Thymus (tissue), 11 donors: ENCODE data around the gene ARSK. TPM values are rescaled to one million over a fixed set of nuclear protein-coding genes. Genes with fewer than 3 reads are reported as not detected.
A peak's percentile ranks its signal among the peaks of the same experiment; 100 is the strongest.
"Not testable (repeated sequence)": the region's sequence is repeated elsewhere in the genome, so short reads cannot be mapped to it uniquely, and the experiment has no call there.

ENCODE experiments used
- DNase-seq, 9 donors: peaks; one replicate each; pipeline ENCODE4 v3.0.0-alpha.2; 2013; ENCODE audit warnings: low spot score in 9 of 9, low read depth in 6 of 9, missing footprints in 1 of 9
- H3K27ac ChIP-seq, 2 donors: one replicate each; pipeline ENCODE4 v1.5.1; 2013; ENCODE audit warnings: control low read depth in 1 of 2, low read depth in 1 of 2, low read length in 1 of 2, mild to moderate bottlenecking in 1 of 2, moderate library complexity in 1 of 2
- H3K27me3 ChIP-seq, 2 donors: one replicate each; pipeline ENCODE4 v1.5.1; 2013; ENCODE audit warnings: low read length in 1 of 2; ENCODE audit not compliant: control insufficient read depth in 2 of 2, insufficient read depth in 1 of 2
- H3K36me3 ChIP-seq, 2 donors: one replicate each; pipeline ENCODE4 v1.5.1; 2013; ENCODE audit warnings: low read length in 1 of 2, mild to moderate bottlenecking in 1 of 2, moderate library complexity in 1 of 2; ENCODE audit not compliant: control insufficient read depth in 2 of 2, insufficient read depth in 2 of 2
- H3K4me1 ChIP-seq, 2 donors: one replicate each; pipeline ENCODE4 v1.5.1; 2013; ENCODE audit warnings: low read length in 2 of 2; ENCODE audit not compliant: control insufficient read depth in 2 of 2, insufficient read depth in 2 of 2
- H3K4me3 ChIP-seq, 2 donors: one replicate each; pipeline ENCODE4 v1.5.1; 2013; ENCODE audit warnings: low read length in 2 of 2, control low read depth in 1 of 2, mild to moderate bottlenecking in 1 of 2
- H3K9me3 ChIP-seq, 2 donors: one replicate each; pipeline ENCODE4 v1.5.1; 2013; ENCODE audit warnings: low read length in 1 of 2, mild to moderate bottlenecking in 1 of 2; ENCODE audit not compliant: control insufficient read depth in 2 of 2, insufficient read depth in 1 of 2
- WGBS: extraction: QIAGEN DNeasy Blood & Tissue Kit; methylation state at CpG from one replicate; pipeline ENCODE4 v1.1.7; 2013; 5-methylcytosine and 5-hydroxymethylcytosine counted together
- polyA plus RNA-seq: library from polyadenylated mRNA; stranded (reverse); fragments of 200-250 nt; gene quantifications from one replicate; pipeline ENCODE4 v1.2.3, GENCODE V29; 2013
- total RNA-seq: library from RNA; stranded (reverse); fragments of 120-200 nt; gene quantifications from one replicate; pipeline ENCODE4 v1.2.4, GENCODE V29; 2013
- donor health status: healthy.

ARSK gene
- total and polyA plus RNA-seq, 2 donors = 4.6 to 5.3 TPM

- whole genome bisulfite sequencing = 97% methylated on average over 2 of the region's 2 CpGs
- H3K9me3 ChIP-seq = no peaks in the 10 kb centered on the region
- H3K4me3 ChIP-seq = no peak overlapping the region
- no peaks in the 10 kb centered on the region for H3K27me3 ChIP-seq
- no peak for DNase-seq
- H3K27ac ChIP-seq = no peak overlapping the region
- peaks cover 0 to 2% of the 10 kb centered on the region in 2 donors for H3K4me1 ChIP-seq
- H3K36me3 ChIP-seq = no peaks in the 10 kb centered on the region
These were observed 76.5 kb downstream of the ARSK start for GRCh38 chr5:95631255-95631958.

GRCh38 chr5:95631991-95632675 lies 77.2 kb downstream of the ARSK start:
- Histone ChIP-seq H3K36me3 (no peaks in the 10 kb centered on the region), H3K4me1 (peaks cover 0 to 2% of the 10 kb centered on the region in 2 donors), H3K4me3 (no peak overlapping the region), H3K9me3 (no peaks in the 10 kb centered on the region), H3K27ac (no peak overlapping the region), H3K27me3 (no peaks in the 10 kb centered on the region)
- DNase-seq = peak in 2 of 9 donors; percentile 47 to 65
- WGBS = 77% methylated on average over 4 of the region's 4 CpGs

GRCh38 chr5:95632942-95633341 lies 78.0 kb downstream of the ARSK start:
- WGBS = 96% methylated on average over 2 of the region's 2 CpGs
- not testable (repeated sequence) for H3K4me3 ChIP-seq, H3K27me3 ChIP-seq, H3K27ac ChIP-seq, H3K9me3 ChIP-seq, DNase-seq, H3K4me1 ChIP-seq, H3K36me3 ChIP-seq

- no peaks in the 10 kb centered on the region for H3K27me3 ChIP-seq
- 96% methylated on average over 3 of the region's 3 CpGs for WGBS
- H3K36me3 ChIP-seq = no peaks in the 10 kb centered on the region
- no peaks in the 10 kb centered on the region for H3K9me3 ChIP-seq
- H3K4me3 ChIP-seq = no peak overlapping the region
- peaks cover 0 to 2% of the 10 kb centered on the region in 2 donors for H3K4me1 ChIP-seq
- DNase-seq = no peak
- H3K27ac ChIP-seq = no peak overlapping the region
These were observed 78.8 kb downstream of the ARSK start for GRCh38 chr5:95633671-95634070.

- Histone ChIP-seq H3K9me3 (no peaks in the 10 kb centered on the region), H3K27me3 (no peaks in the 10 kb centered on the region), H3K36me3 (no peaks in the 10 kb centered on the region), H3K27ac (no peak overlapping the region), H3K4me3 (no peak overlapping the region), H3K4me1 (peaks cover 0 to 2% of the 10 kb centered on the region in 2 donors)
- no peak for DNase-seq
- WGBS = 94% methylated on average over 3 of the region's 3 CpGs
These were observed 79.2 kb downstream of the ARSK start for GRCh38 chr5:95634081-95634480.

- H3K27ac ChIP-seq = no peak overlapping the region
- no peaks in the 10 kb centered on the region for H3K27me3 ChIP-seq
- no peaks in the 10 kb centered on the region for H3K36me3 ChIP-seq
- 72% methylated on average over 3 of the region's 3 CpGs for WGBS
- H3K4me1 ChIP-seq = no peaks in the 10 kb centered on the region
- DNase-seq = no peak
- no peak overlapping the region for H3K4me3 ChIP-seq
- H3K9me3 ChIP-seq = no peaks in the 10 kb centered on the region
These were observed 83.7 kb downstream of the ARSK start for GRCh38 chr5:95638632-95639031.

GRCh38 chr5:95641741-95642220 lies 86.9 kb downstream of the ARSK start:
- Histone ChIP-seq H3K27me3 (no peaks in the 10 kb centered on the region), H3K36me3 (no peaks in the 10 kb centered on the region), H3K4me1 (peaks cover 3 to 11% of the 10 kb centered on the region in 2 donors), H3K27ac (no peak overlapping the region), H3K9me3 (peaks cover 0 to 3% of the 10 kb centered on the region in 2 donors), H3K4me3 (no peak overlapping the region)
- WGBS = 96% methylated on average over 5 of the region's 5 CpGs
- no peak for DNase-seq

GRCh38 chr5:95643152-95643551 lies 88.3 kb downstream of the ARSK start:
- no peak overlapping the region for H3K27ac ChIP-seq
- no peaks in the 10 kb centered on the region for H3K36me3 ChIP-seq
- no peaks in the 10 kb centered on the region for H3K27me3 ChIP-seq
- DNase-seq = no peak
- peaks cover 0 to 3% of the 10 kb centered on the region in 2 donors for H3K9me3 ChIP-seq
- WGBS = 97% methylated on average over 7 of the region's 7 CpGs
- no peak overlapping the region for H3K4me3 ChIP-seq
- H3K4me1 ChIP-seq = peaks cover 6 to 20% of the 10 kb centered on the region in 2 donors

GRCh38 chr5:95644351-95645042 lies 89.6 kb downstream of the ARSK start:
- peak in 2 of 9 donors; percentile 64 to 79 for DNase-seq
- no peaks in the 10 kb centered on the region for H3K36me3 ChIP-seq
- no peak overlapping the region for H3K27ac ChIP-seq
- H3K4me3 ChIP-seq = no peak overlapping the region
- peaks cover 0 to 3% of the 10 kb centered on the region in 2 donors for H3K9me3 ChIP-seq
- peaks cover 6 to 20% of the 10 kb centered on the region in 2 donors for H3K4me1 ChIP-seq
- H3K27me3 ChIP-seq = no peaks in the 10 kb centered on the region
- whole genome bisulfite sequencing = 23% methylated on average over 4 of the region's 4 CpGs
